ENCODE results near the gene PCDHB3. TPM values are rescaled to one million over a fixed set of nuclear protein-coding genes. Genes with fewer than 3 reads are reported as not detected.
"Not testable (repeated sequence)": the region's sequence is repeated elsewhere in the genome, so short reads cannot be mapped to it uniquely, and the experiment has no call there.

PCDHB3 gene
- total RNA-seq, 1 donor from 2014 or later = not detected

DNA sequence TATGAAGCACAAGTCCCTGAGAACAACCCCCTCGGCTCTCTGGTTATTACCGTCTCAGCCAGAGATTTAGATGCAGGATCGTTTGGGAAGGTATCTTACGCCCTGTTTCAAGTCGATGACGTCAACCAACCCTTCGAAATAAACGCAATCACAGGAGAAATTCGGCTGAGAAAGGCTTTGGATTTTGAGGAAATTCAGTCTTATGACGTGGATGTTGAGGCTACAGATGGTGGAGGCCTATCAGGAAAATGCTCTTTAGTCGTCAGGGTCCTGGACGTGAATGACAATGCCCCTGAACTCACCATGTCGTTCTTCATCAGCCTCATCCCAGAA lies 50.7 kb downstream of the PCDHB3 start:
- intact Hi-C loops (cut with micrococcal nuclease) = no loop called here
- no peaks in the 10 kb centered on the region for H3K27me3 Mint-ChIP-seq (ENCODE audit: insufficient read depth)
- DNase-seq (ENCODE audit: low spot score) = no peak
- H3K9me3 Mint-ChIP-seq = peaks cover 42% of the 10 kb centered on the region
- no peak overlapping the region for H3K27ac Mint-ChIP-seq
- no peaks in the 10 kb centered on the region for H3K4me1 Mint-ChIP-seq (ENCODE audit: low read depth)
- H3K36me3 Mint-ChIP-seq (ENCODE audit: low read depth) = no peaks in the 10 kb centered on the region
- no peak overlapping the region for H3K4me3 Mint-ChIP-seq

DNA sequence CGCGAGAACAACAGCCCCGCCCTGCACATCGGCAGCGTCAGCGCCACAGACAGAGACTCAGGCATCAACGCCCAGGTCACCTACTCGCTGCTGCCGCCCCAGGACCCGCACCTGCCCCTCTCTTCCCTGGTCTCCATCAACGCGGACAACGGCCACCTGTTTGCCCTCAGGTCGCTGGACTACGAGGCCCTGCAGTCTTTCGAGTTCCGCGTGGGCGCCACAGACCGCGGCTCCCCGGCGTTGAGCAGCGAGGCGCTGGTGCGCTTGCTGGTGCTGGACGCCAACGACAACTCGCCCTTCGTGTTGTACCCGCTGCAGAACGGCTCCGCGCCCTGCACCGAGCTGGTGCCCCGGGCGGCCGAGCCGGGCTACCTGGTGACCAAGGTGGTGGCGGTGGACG lies 51.4 kb downstream of the PCDHB3 start:
- H3K27ac Mint-ChIP-seq; H3K27me3 Mint-ChIP-seq (ENCODE audit: insufficient read depth); H3K4me3 Mint-ChIP-seq; H3K36me3 Mint-ChIP-seq (ENCODE audit: low read depth); H3K4me1 Mint-ChIP-seq (ENCODE audit: low read depth); intact Hi-C loops (cut with micrococcal nuclease); DNase-seq (ENCODE audit: low spot score): not testable (repeated sequence)
- H3K9me3 Mint-ChIP-seq = peaks cover 49% of the 10 kb centered on the region

- H3K36me3 Mint-ChIP-seq (ENCODE audit: low read depth); H3K27ac Mint-ChIP-seq; DNase-seq (ENCODE audit: low spot score); H3K4me3 Mint-ChIP-seq; H3K27me3 Mint-ChIP-seq (ENCODE audit: insufficient read depth); intact Hi-C loops (cut with micrococcal nuclease); H3K4me1 Mint-ChIP-seq (ENCODE audit: low read depth): not testable (repeated sequence)
- peaks cover 53% of the 10 kb centered on the region for H3K9me3 Mint-ChIP-seq
These were observed 51.8 kb downstream of the PCDHB3 start for GRCh38 chr5:141152096-141152495.

Other genes with a start within 250 kb of the PCDHB3 start
- gene PCDHA10, start 244.6 kb upstream of the PCDHB3 start, total RNA-seq = not detected in 2 replicates
- not detected in 2 replicates for gene PCDHA11, start 231.5 kb upstream of the PCDHB3 start, total RNA-seq
- gene PCDHA12, start 225.2 kb upstream of the PCDHB3 start, total RNA-seq = not detected in 2 replicates
- gene PCDHA13, start 218.3 kb upstream of the PCDHB3 start, total RNA-seq = not detected in 2 replicates
- not detected in 2 replicates for gene PCDHAC1, start 174.2 kb upstream of the PCDHB3 start, total RNA-seq
- not detected in 2 replicates for gene PCDHAC2, start 134.0 kb upstream of the PCDHB3 start, total RNA-seq
- gene PCDHB1, start 49.1 kb upstream of the PCDHB3 start, total RNA-seq = not detected in 2 replicates
- gene PCDHB2, start 5.9 kb upstream of the PCDHB3 start, total RNA-seq = not detected in 2 replicates
- gene PCDHB4, start 21.3 kb downstream of the PCDHB3 start, total RNA-seq = not detected in 2 replicates
- not detected in 2 replicates for gene PCDHB5, start 34.7 kb downstream of the PCDHB3 start, total RNA-seq
- gene PCDHB6, start 49.6 kb downstream of the PCDHB3 start, total RNA-seq = not detected in 2 replicates
- gene PCDHB7, start 72.2 kb downstream of the PCDHB3 start, total RNA-seq = not detected in 2 replicates
- gene PCDHB8, start 77.3 kb downstream of the PCDHB3 start, total RNA-seq = not detected in 2 replicates
- not detected in 2 replicates for gene PCDHB16, start 81.9 kb downstream of the PCDHB3 start, total RNA-seq
- not detected in 2 replicates for gene PCDHB9, start 86.7 kb downstream of the PCDHB3 start, total RNA-seq
- not detected in 2 replicates for gene PCDHB10, start 91.9 kb downstream of the PCDHB3 start, total RNA-seq
- not detected in 2 replicates for gene PCDHB11, start 99.2 kb downstream of the PCDHB3 start, total RNA-seq
- not detected in 2 replicates for gene PCDHB12, start 108.2 kb downstream of the PCDHB3 start, total RNA-seq
- not detected in 2 replicates for gene PCDHB13, start 113.4 kb downstream of the PCDHB3 start, total RNA-seq
- gene PCDHB14, start 122.9 kb downstream of the PCDHB3 start, total RNA-seq = not detected in 2 replicates
- gene PCDHB15, start 144.9 kb downstream of the PCDHB3 start, total RNA-seq = not detected in 2 replicates
- 0.20 and 0.57 TPM in 2 replicates for gene SLC25A2, start 203.6 kb downstream of the PCDHB3 start, total RNA-seq
- 71.6 and 73.7 TPM in 2 replicates for gene TAF7, start 220.3 kb downstream of the PCDHB3 start, total RNA-seq
- 0.10 TPM in 2 replicates for gene PCDHGA1, start 230.0 kb downstream of the PCDHB3 start, total RNA-seq
- 0.08 and 0.17 TPM in 2 replicates for gene PCDHGA2, start 238.3 kb downstream of the PCDHB3 start, total RNA-seq
- gene PCDHGA3, start 243.4 kb downstream of the PCDHB3 start, total RNA-seq = 0.10 TPM in 1 of 2 replicates, not detected in the other
- 0.18 and 0.32 TPM in 2 replicates for gene PCDHGB1, start 249.6 kb downstream of the PCDHB3 start, total RNA-seq

Data from activated T-helper 1 cell treated with anti-CD3 and anti-CD28 coated beads, Interleukin-12 subunit alpha, Interleukin-12 subunit beta, Interleukin-2, Interleukin-4 antibody, amounts not matched to agents 30 ng/mL and 10 ng/mL and 1 ng/mL, durations not matched to agents 14 hours and 24 hours and 36 hours (primary cell).